Measurements from ENCODE around the gene APOL3.

DNA sequence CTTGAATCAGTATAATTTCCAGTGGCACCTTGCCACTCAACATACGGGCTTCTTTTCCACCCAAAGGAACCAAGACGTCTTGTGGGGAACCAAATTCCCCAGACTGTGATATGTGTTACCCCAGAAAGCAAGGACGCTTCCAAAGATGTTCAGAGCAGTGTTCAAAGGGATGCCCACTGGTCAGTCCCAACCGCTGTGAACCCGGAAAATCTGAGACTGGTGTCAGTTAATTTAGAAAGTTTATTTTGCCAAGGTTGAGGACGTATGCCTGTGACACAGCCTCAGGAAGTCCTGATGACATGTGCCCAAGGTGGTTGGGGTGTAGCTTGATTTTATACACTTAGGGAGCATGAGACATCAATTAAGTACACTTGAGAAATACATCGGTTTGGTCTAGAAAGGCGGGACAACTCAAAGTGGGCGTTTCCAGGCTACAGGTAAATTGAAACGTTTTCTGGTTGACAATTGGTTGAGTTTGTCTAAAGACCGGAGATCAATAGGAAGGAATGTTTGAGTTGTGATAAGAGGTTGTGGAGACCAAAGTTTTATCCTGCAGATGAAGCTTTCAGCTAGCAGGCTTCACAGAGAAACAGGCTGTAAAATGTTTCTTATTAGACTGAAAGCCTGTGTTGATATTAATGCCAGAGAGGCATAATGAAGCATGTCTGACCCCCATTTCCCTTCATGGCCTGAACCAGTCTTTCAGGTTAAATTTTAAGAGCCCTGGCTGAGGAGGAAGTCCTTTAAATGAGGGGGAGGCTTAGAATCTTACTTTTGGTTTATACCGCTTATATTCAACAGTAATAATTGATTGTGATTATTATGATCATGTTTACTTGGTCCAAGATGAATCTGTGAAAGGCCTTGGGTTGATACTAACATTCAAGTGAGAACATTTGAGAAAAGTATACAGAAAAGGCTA is 6.8 kb downstream of the APOL3 start:
- TF ChIP-seq, protein P1, sequence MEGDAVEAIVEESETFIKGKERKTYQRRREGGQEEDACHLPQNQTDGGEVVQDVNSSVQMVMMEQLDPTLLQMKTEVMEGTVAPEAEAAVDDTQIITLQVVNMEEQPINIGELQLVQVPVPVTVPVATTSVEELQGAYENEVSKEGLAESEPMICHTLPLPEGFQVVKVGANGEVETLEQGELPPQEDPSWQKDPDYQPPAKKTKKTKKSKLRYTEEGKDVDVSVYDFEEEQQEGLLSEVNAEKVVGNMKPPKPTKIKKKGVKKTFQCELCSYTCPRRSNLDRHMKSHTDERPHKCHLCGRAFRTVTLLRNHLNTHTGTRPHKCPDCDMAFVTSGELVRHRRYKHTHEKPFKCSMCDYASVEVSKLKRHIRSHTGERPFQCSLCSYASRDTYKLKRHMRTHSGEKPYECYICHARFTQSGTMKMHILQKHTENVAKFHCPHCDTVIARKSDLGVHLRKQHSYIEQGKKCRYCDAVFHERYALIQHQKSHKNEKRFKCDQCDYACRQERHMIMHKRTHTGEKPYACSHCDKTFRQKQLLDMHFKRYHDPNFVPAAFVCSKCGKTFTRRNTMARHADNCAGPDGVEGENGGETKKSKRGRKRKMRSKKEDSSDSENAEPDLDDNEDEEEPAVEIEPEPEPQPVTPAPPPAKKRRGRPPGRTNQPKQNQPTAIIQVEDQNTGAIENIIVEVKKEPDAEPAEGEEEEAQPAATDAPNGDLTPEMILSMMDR (conservative IDR thresholded peaks at IDR 0.05): no peak
- no peak for TF ChIP-seq EZH2 (IDR thresholded peaks at IDR 0.05; ENCODE audit: low read depth)

Data from PC-9 (cell line).